Progenitor cell of endocrine pancreas (in vitro differentiated cells): ENCODE results near the gene ZFYVE27. TPM values are rescaled to one million over a fixed set of nuclear protein-coding genes. Genes with fewer than 3 reads are reported as not detected.
"Not testable (repeated sequence)": the region's sequence is repeated elsewhere in the genome, so short reads cannot be mapped to it uniquely, and the experiment has no call there.

ENCODE experiments used
- DNase-seq: peaks from one replicate; pipeline ENCODE4 v3.0.0; 2021; ENCODE audit warnings: low spot score; ENCODE audit not compliant: unreplicated experiment
- H3K27ac Mint-ChIP-seq: 2 replicates; pipeline ENCODE4 v1.8.0; 2021; ENCODE audit warnings: mild to moderate bottlenecking, moderate library complexity, mixed read lengths
- H3K27me3 Mint-ChIP-seq: 2 replicates; pipeline ENCODE4 v1.8.0; 2021; ENCODE audit warnings: mixed read lengths
- H3K36me3 Mint-ChIP-seq: 2 replicates; pipeline ENCODE4 v1.8.0; 2022; ENCODE audit warnings: mixed read lengths; ENCODE audit not compliant: insufficient read depth
- H3K4me1 Mint-ChIP-seq: 2 replicates; pipeline ENCODE4 v1.8.0; 2021; ENCODE audit warnings: low read depth, mixed read lengths
- H3K4me3 Mint-ChIP-seq: 2 replicates; pipeline ENCODE4 v1.8.0; 2021; ENCODE audit warnings: low read depth, mild to moderate bottlenecking, moderate library complexity, mixed read lengths
- H3K9me3 Mint-ChIP-seq: 2 replicates; pipeline ENCODE4 v1.8.0; 2021; ENCODE audit warnings: low read depth, mixed read lengths
- long read RNA-seq: library from polyadenylated mRNA; unstranded; transcript quantifications from one replicate; pipeline ENCODE4 v2.0.0, GENCODE V29; 2020
- total RNA-seq: library from RNA; stranded (reverse); gene quantifications from 2 replicates; pipeline ENCODE4 v1.2.1, GENCODE V29; 2021
- TF ChIP-seq, protein P1 (sequence below): fragments of 200-600 bp; sonication (generic); IDR thresholded peaks from one replicate; pipeline ENCODE4 v1.5.0; 2021; ENCODE audit warnings: antibody characterized with exemption, mild to moderate bottlenecking; ENCODE audit not compliant: unreplicated experiment

The ZFYVE27 gene, protein sequence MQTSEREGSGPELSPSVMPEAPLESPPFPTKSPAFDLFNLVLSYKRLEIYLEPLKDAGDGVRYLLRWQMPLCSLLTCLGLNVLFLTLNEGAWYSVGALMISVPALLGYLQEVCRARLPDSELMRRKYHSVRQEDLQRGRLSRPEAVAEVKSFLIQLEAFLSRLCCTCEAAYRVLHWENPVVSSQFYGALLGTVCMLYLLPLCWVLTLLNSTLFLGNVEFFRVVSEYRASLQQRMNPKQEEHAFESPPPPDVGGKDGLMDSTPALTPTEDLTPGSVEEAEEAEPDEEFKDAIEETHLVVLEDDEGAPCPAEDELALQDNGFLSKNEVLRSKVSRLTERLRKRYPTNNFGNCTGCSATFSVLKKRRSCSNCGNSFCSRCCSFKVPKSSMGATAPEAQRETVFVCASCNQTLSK
- 43.4 and 44.2 TPM in 2 replicates for total RNA-seq
- long read RNA-seq, transcript ZFYVE27-203 (12 exons, 2,997 nt): major isoform, 12 of 140 reads
- long read RNA-seq, partial matches to known transcripts: 10 of 140 reads
- long read RNA-seq, other reads (novel, unspliced or antisense): 113 of 140 reads

DNA sequence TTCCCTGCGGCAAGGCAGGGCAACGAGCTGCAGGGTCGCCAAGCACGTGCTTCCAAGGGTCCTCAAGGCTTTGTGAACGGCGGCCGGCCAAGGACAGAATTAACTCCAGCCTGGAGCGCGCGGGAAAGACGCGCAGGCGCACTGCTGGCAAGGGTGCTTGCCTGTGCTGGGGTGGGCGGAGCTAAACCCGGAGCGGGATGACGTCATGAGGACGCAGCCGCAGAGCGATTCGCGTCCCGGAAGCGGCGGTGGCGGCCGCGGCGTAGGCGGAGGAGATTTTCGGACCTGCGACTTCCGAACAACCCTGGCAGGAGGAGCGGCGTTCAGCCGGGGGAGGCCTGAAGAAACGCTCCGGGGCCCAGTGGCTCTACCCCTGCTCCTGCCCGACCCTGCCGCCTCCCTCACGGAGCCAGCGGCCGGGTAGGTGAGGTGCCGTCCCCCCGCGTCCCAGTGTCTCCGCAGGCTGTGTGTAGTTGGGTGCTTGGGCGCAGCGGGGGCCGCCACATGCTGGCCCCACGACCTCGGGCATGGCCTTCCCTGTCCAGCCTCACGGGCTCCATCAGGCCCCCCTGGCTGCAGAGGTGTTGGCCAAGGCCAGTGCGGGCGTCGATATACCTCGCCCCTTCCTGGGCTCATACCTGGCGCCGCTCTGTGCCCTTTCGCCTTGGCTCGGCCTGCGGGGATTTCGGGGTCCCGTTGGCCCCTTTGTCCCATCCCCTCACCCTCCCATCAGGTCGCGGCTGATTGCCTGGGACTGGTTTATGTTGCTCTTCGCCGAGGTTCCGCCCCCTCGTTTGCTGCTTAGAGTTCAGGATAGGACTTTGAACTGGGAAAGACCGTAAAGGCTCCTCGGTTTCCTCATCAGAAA lies at the start of gene ZFYVE27:
Gene ZFYVE27, plus strand, starts transcription at position 227 of the 868 bp plus-strand sequence. CDS start 1,350 bp downstream, outside the sequence.
- Mint-ChIP-seq H3K9me3 (peaks cover 7% of the 10 kb centered on the region), H3K4me1 (peaks cover 12% of the 10 kb centered on the region), H3K27me3 (peaks cover 19% of the 10 kb centered on the region), H3K4me3 (peak within 1 kb of the TSS; percentile 88), H3K27ac (peak within 1 kb of the TSS; percentile 99), H3K36me3 (peaks cover 9% of the 10 kb centered on the region)
- DNase-seq: peak; percentile 96
- TF ChIP-seq, protein P1, sequence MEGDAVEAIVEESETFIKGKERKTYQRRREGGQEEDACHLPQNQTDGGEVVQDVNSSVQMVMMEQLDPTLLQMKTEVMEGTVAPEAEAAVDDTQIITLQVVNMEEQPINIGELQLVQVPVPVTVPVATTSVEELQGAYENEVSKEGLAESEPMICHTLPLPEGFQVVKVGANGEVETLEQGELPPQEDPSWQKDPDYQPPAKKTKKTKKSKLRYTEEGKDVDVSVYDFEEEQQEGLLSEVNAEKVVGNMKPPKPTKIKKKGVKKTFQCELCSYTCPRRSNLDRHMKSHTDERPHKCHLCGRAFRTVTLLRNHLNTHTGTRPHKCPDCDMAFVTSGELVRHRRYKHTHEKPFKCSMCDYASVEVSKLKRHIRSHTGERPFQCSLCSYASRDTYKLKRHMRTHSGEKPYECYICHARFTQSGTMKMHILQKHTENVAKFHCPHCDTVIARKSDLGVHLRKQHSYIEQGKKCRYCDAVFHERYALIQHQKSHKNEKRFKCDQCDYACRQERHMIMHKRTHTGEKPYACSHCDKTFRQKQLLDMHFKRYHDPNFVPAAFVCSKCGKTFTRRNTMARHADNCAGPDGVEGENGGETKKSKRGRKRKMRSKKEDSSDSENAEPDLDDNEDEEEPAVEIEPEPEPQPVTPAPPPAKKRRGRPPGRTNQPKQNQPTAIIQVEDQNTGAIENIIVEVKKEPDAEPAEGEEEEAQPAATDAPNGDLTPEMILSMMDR: peak; percentile 20

DNA sequence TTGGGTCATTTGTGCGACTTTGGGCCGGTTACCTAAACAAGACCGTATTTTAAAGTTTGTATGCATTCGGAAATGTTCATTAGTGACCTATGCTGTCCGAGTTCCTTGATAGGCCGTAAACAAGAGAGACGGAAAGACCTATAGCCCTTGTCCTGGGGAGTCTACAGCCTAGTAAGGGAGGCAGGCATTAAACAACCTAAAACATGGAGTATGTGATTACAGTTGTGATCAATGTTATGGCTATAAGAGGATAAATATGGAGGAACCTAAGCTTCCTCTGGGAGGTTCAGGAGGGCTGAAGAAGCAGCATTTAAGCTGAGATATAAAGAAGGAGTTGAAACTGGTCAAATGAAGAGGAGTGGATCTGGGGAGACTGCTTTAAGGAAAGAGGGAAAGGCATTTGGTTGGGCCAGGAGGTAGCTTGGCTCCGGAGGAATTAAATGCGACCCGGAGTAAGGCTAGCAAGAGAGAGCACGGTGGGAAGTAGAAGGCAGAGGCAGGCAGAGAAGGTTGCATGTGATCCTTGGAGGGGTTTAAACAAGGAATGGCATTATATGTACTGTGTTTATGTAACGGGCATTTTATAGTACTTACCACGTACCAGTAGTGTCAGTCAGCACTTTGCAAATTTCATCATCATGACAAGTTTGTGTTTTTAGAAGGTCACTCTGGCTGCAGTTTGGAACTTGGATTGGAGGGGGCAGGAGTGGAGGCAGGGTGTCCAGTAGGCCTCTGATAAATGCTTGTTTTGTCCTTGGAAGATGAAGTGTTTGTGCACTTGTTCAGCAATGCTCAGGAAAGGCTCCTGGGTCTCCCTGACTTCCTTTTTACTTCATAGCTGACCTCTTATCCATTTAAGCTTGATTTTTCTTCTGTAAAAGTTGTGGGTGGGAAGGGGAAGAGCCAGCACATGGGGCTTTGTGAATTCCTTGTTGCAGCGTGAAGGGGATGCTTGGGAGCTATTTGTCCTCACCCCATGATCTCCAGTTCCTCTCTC lies 48.8 kb upstream of the ZFYVE27 start:
- Mint-ChIP-seq H3K36me3 (no peaks in the 10 kb centered on the region), H3K4me1 (peaks cover 8% of the 10 kb centered on the region), H3K27ac (peak overlapping the region; percentile 93), H3K4me3 (peak overlapping the region; percentile 55), H3K9me3 (peaks cover 3% of the 10 kb centered on the region), H3K27me3 (no peaks in the 10 kb centered on the region)
- no peak for DNase-seq
- TF ChIP-seq, protein P1: no peak

DNA sequence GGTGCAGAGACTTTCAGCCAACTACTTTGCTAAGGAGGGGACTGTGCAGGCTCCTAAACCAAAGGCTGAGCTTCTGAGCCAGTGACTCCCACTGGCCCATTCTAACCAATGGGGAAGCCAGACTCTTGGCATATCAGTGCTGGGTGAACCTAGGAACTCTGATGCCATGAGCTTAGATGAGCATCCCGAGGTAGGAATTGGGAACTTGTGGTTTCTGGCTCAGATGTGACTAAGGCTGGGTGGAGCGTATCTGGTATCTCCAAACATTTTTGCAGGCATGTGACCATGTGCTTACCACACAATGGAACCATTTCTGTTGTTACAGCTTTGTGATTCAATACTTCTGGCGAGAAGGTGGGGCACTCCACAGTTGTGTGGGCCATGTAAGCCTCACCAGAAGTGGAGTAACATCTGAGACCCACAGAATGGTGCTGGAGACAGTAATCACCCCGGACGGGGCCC lies 47.3 kb upstream of the ZFYVE27 start:
- H3K27ac Mint-ChIP-seq: no peak overlapping the region
- peaks cover 3% of the 10 kb centered on the region for H3K9me3 Mint-ChIP-seq
- no peak for DNase-seq
- TF ChIP-seq, protein P1: no peak
- peaks cover 6% of the 10 kb centered on the region for H3K4me1 Mint-ChIP-seq
- H3K27me3 Mint-ChIP-seq: no peaks in the 10 kb centered on the region
- no peaks in the 10 kb centered on the region for H3K36me3 Mint-ChIP-seq
- H3K4me3 Mint-ChIP-seq: no peak overlapping the region

DNA sequence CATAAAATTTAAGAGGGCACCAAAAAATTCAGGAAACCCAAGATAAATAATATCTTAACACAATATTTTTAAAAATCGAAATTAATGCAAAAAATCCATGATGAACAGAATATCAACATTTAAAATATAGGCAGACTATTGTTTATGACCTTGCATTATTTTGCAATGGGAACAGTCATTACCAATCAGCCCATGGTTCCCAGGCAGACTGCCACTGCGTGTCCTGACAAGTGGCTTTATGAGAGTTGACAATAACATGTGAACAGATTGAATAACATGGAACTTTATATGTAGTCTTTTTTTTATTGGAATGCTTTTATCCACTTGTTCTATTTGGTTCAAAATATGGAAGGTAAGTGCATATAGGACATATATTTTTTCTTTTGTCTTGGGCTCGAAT lies 46.8 kb upstream of the ZFYVE27 start:
- H3K4me3 Mint-ChIP-seq: no peak overlapping the region

DNA sequence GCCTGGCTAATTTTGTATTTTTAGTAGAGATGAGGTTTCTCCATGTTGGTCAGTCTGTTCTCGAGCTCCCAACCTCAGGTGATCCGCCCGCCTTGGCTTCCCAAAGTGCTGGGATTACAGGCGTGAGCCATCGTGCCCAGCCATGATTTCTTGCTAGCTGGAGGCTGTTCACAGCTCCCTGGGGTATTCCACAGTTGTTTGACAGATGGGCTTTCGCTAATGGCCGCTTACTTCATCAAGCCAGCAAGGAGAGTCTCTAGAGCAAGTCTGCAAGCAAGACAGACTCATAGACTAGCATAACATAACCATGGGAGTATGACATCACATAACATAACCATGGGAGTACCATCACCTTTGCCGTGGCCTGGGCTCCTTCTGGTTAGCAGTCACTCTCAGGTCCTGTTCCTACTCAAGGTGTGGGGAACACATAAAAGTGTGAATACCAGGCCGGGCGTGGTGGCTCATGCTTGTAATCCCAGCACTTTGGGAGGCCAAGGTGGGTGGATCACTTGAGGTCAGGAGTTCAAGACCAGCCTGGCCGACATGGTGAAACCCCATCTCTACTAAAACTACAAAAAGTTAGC lies 38.8 kb upstream of the ZFYVE27 start:
- H3K9me3 Mint-ChIP-seq, H3K27me3 Mint-ChIP-seq, H3K4me1 Mint-ChIP-seq, H3K4me3 Mint-ChIP-seq, DNase-seq, H3K36me3 Mint-ChIP-seq: not testable (repeated sequence)
- H3K27ac Mint-ChIP-seq: peak overlapping the region; percentile 20

More for the DNA sequence above, 46.8 kb upstream of the ZFYVE27 start:
- Mint-ChIP-seq H3K36me3 (no peaks in the 10 kb centered on the region), H3K27me3 (no peaks in the 10 kb centered on the region), H3K4me1 (peaks cover 6% of the 10 kb centered on the region), H3K27ac (no peak overlapping the region), H3K9me3 (peaks cover 3% of the 10 kb centered on the region)
- DNase-seq: no peak
- TF ChIP-seq, protein P1: no peak
